Activated CD4-positive, alpha-beta T cell treated with anti-CD3 and anti-CD28 coated beads, Interleukin-2, amount 50 U/mL, for 48 hours (primary cell): ENCODE data around the gene SMARCD2.

Experiments used
- DNase-seq, 2 experiments: peaks; one replicate each; pipeline ENCODE4 v3.0.0-alpha.2; 2020

Gene SMARCD2

GRCh38 chr17:63831505-63831904 lies 11.0 kb downstream of the SMARCD2 start:
- no peak for DNase-seq

GRCh38 chr17:63830904-63831491 lies 11.5 kb downstream of the SMARCD2 start:
- no peak for DNase-seq

DNA sequence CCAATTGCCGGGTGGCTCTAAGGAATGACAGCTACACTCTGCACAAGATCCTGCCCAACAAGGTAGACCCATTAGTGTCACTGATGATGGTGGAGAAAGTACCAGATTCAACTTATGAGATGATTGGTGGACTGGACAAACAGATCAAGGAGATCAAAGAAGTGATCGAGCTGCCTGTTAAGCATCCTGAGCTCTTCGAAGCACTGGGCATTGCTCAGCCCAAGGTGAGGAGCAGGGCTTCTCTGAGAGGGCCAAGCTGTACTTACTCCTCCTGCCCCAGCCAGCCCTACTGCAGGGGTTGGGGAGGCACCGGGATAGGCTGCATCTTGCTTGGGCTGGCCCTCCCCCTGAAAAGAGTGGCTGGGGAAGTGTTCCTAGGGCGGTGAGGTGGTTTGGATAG lies 12.2 kb downstream of the SMARCD2 start:
- no peak for DNase-seq

DNA sequence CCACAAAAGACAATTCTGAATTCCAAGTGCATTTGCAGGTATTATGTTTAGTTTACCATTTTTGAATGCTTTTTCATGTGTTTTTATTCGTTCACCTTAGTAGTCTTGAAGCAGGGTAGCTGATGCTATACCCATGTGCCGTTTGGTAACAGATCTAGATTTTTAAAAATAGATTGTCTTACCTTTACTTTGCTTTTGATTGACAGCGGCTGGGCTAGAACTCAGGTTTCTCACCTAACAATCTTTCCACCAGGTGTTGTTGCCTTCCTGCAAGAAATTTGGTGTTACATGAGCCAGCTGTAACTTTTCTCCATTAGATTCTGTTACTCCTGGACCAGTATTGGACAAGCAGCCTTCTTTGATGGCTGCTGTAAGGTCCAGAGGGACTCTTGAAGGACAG lies 13.5 kb downstream of the SMARCD2 start:
- no peak for DNase-seq

- no peak for DNase-seq
Measured at GRCh38 chr17:63827801-63828221, 14.7 kb downstream of the SMARCD2 start.

DNA sequence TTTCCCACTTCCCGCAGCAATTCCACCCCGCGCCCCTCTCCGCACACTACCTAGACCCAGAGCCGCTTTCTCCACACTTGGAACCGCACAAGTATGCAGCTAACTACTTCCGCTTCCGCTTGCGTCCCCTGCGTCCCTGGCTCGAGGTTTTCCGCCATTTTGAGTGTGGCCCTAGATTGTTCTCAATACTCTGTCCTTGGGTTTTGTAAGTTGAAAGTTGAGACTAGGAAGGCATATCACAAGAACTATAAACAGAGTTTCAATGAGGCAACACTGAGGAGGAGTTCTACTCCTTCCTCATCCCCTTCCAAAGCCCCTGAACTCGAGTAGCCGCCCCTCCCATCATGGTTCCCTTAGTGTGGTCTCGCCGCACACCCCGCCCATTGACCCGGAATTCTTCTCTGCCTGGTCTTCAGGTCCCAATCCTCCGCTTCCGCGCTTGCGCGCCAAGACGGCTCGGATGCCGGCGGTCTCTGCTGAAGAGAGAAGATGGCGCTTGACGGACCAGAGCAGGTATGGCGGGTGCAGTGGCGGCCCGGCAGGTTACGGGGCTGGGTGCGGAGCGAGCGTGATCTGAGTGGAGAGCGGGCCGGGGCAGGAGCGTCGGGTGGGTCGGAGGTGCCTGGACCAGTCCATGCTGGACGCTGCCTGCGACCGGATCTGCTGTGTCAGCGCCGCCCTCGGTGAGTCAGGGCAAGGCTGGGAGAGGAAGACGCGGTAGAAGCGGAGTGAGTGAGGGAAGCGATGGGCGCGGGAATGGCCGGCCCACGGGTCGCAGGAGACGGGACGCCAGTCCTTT lies 15.3 kb downstream of the SMARCD2 start, which contains the start of the genes FTSJ3 and PSMC5:
Gene FTSJ3, minus strand, starts transcription at position 662 of the 799 bp plus-strand sequence. CDS start 761 bp downstream, outside the sequence.
Gene PSMC5, plus strand, starts transcription at position 430 of the 799 bp plus-strand sequence. Its CDS starts 60 bp downstream, at position 490.
- peak; percentile 96 to 97 for DNase-seq

DNA sequence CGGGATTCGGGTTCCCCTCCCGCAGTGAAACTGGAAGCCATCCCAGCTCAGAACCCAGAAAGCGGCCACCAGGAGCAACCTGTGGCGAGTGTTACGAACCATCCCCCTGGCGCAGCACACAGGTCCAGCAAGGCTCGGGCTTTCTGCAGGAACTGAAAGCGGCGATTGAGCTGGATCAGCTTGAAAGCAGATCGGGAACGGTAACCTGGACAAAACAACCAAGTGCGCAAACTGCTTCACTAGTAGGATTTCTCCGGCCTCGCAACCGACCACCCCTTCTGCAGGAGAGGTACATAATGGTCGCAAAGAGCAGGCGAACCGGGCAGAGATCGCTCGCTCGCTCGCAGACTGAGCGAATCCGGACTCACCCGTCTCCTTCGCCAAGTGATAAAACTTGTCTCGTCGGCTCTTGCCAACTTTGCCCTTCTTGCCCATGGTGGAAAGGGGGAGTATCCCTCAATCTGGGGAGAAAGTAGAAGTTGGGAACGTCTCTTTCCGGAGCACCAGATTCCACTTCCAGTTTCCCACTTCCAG lies 15.9 kb downstream of the SMARCD2 start:
- DNase-seq = no peak

DNA sequence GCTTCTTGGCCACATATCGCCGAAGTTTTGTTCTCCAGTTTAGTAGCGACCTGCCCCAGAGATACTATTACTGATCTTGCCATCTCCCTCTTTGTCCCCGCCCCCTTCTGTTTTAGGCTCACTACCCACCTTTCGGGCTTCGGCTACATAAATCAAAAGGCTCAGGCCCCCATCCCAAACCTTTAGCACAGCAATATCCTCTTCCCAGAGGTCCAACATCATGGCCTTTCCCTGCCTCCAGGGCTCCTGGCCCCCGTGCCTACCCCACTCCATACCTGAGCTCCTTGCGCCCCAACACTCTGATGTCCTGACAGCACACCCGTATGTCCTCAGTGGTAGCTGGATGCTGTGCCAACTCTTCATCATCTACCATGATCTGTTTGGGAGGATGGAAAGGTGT lies 18.1 kb downstream of the SMARCD2 start:
- no peak for DNase-seq

DNA sequence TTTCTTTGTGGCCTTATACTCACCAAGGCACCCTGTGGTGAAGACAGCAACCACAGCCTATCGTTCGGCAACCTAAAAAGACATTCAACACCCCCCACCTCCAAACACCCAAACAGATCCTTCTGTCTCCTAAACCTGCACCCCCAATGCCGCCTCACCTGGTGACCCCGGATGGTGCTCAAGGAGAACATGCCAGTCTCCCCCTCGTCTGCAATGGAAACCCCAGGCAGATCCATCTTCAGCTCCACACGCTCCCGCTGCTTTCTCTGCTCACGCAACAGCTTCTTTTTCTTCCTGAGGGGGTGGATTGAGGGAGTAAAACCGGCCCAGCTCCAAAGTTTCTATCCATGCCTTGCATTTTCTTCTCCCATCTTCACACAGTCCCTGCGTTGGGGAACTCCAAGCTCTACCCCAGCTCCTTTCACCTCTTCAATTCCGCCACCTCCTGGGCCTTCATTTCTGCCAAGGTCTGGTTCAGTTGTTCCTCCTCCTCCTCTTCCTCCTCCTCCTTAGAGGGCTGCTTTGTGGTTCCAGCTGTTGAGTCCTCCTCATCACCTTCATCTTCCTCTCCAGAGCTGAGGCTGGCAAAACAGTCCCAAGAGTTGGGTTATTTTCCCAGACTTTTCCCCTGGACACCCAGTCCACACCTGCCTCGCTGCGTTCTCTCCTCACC lies 18.7 kb downstream of the SMARCD2 start:
- DNase-seq = no peak

DNA sequence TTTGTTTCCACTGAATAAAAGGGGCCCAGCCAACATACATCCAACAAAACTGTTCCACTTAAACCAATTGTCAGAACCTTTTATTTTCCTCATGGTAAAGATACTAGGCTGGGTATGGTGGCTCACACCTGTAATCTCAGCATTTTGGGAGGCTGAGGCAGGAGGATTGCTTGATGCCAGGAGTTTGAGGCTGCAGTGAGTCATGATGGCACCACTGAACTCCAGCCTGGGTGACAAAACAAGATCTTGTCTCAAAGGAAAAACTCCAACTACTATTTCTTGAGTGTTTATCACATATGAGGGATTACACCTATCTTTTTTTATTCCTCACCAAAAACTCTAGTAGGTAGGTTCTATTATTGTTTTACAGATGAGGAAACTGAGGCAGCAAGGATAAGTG lies 19.9 kb downstream of the SMARCD2 start:
- DNase-seq = no peak

GRCh38 chr17:63821804-63822203 lies 20.7 kb downstream of the SMARCD2 start:
- no peak for DNase-seq

DNA sequence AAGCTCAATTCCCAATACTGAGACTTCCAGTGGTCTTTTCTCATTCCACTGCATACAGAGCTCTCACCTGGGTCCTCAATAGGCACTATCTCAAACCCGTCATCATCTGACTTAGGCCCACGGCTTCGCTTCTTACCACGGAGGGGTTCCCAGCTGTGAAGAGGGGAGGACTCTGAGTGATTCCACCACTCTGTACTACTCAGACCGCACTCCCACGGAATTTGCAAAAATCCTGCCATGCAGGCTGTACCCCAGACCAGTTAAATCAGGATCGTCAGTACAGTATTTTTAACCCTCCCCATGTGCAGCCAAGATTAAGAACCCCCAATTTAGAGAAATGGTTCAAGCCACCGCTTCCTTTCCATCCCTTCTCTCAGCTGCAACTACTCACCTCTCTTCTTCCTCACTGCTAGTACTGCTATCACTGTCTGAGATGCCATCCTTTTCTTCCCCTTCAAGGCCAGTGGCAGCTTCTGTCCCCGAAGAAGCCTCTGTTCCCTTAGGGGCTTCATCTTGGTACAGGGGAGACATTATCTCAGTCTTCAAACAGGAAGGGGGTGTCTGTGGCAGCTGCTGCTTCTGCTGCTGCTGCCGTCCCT lies 21.4 kb downstream of the SMARCD2 start:
- DNase-seq = no peak

- DNase-seq = no peak
Measured at GRCh38 chr17:63819585-63820537, 22.6 kb downstream of the SMARCD2 start.

DNA sequence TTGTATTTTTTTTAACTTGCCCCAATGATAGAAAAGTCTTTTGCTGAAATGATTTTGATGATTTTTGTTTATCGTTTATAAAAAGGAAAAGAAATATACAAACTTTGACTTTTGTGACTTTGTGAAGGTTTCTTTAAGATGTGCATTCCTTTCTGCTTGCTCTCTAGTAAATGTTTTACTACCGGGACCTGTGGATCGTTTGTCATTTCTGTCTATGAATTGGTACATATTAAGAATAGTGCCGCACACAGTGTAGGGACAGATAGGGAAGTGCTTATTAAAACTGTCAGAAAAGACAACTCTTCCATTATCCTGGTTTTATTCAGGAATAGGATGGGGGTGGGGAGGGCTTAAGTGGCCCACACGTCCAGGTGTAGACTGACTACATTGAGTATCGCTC lies 23.4 kb downstream of the SMARCD2 start:
- DNase-seq = no peak

DNA sequence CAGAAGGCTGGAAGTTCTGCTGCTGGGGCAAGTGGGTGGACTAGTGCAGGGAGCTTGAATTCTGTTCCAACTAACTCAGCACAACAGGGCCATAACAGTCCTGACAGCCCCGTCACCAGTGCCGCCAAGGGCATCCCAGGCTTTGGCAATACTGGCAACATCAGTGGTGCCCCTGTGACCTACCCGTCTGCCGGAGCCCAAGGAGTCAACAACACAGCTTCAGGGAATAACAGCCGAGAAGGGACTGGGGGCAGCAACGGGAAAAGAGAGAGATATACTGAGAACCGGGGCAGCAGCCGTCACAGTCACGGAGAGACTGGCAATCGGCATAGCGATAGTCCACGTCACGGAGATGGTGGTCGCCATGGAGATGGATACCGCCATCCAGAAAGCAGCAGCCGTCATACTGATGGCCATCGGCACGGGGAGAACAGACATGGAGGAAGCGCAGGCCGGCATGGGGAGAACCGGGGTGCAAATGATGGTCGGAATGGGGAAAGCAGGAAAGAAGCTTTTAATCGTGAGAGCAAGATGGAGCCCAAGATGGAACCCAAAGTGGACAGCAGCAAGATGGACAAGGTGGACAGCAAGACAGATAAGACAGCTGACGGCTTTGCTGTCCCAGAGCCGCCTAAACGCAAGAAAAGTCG lies 24.6 kb downstream of the SMARCD2 start:
- no peak for DNase-seq

GRCh38 chr17:63816669-63817068 lies 25.8 kb downstream of the SMARCD2 start:
- no peak for DNase-seq

DNA sequence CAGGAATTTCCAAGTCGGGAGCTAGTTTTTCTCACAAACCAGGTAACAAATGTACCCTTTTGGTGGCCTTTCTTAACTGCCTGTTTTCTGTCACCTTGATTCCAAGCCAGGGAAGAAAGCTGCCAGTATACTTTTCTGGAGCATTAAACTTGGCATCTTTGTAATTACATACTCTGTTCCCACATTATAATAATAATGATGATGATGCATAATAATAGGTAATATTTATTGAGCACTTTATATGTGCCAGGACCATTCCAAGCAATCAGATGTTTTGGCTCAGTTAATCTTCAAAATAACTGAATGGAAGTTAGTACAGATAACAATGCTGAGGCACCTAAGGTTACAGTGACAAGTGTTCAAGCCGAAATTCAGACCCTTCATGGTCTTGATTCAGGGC lies 26.4 kb downstream of the SMARCD2 start:
- no peak for DNase-seq

- DNase-seq = no peak
Measured at GRCh38 chr17:63809970-63810369, 32.5 kb downstream of the SMARCD2 start.

- no peak for DNase-seq
Measured at GRCh38 chr17:63805591-63805990, 36.9 kb downstream of the SMARCD2 start.

- no peak for DNase-seq
Measured at GRCh38 chr17:63804328-63804727, 38.2 kb downstream of the SMARCD2 start.

GRCh38 chr17:63800783-63801182 lies 41.7 kb downstream of the SMARCD2 start:
- DNase-seq = no peak
